GM12891 (cell line): ENCODE measurements around the gene ENTPD2.

Source experiments
- PAX5 ChIP-seq: IDR thresholded peaks from 2 replicates; pipeline ENCODE4 v1.6.1; 2011; ENCODE audit warnings: low read length, moderate library complexity, mild to moderate bottlenecking; ENCODE audit not compliant: insufficient read depth, severe bottlenecking
- POLR2A ChIP-seq: IDR thresholded peaks from 2 replicates; pipeline ENCODE4 v1.6.1; 2011; ENCODE audit warnings: low read depth, low read length, control low read depth
- POLR2AphosphoS5 ChIP-seq: IDR thresholded peaks from 2 replicates; pipeline ENCODE4 v1.6.1; 2011; ENCODE audit warnings: low read depth, low read length, control low read depth
- POU2F2 ChIP-seq: IDR thresholded peaks from 2 replicates; pipeline ENCODE4 v1.6.1; 2011; ENCODE audit warnings: low read depth, mild to moderate bottlenecking, control low read depth, low read length, moderate library complexity
- SPI1 ChIP-seq: IDR thresholded peaks from 2 replicates; pipeline ENCODE4 v1.6.1; 2011; ENCODE audit warnings: low read depth, low read length, control low read depth
- TAF1 ChIP-seq: IDR thresholded peaks from 2 replicates; pipeline ENCODE4 v1.6.1; 2011; ENCODE audit warnings: low read depth, low read length, control low read depth

- no peak for TF ChIP-seq POLR2A
- no peak for TF ChIP-seq POLR2AphosphoS5
- TF ChIP-seq TAF1 = no peak
- no peak for TF ChIP-seq SPI1
- no peak for TF ChIP-seq PAX5
- TF ChIP-seq POU2F2 = no peak
Measured at GRCh38 chr9:137035937-137036336, 17.9 kb downstream of the ENTPD2 start.
